GM23338 (cell line): ENCODE measurements around the gene PLAA. TPM values are rescaled to one million over a fixed set of nuclear protein-coding genes. Genes with fewer than 3 reads are reported as not detected.

Experiments used
- ATAC-seq: fragments of 200-7000 bp; cut with Tn5 transposase; 3 replicates; pipeline ENCODE4 v1.9.1; 2020
- DNase-seq: peaks from one replicate; pipeline ENCODE4 v3.0.0-alpha.2; 2015; ENCODE audit warnings: low spot score
- H2AFZ ChIP-seq: fragments of 200-600 bp; sonication (generic); 2 replicates; pipeline ENCODE4 v1.8.0; 2016; ENCODE audit warnings: antibody characterized with exemption, mild to moderate bottlenecking, moderate library complexity
- H3F3A ChIP-seq: fragments of 200-600 bp; sonication (generic); replicated peaks from 2 replicates; pipeline ENCODE4 v1.8.0; 2017; ENCODE audit warnings: antibody characterized with exemption, mixed run types, low read depth
- H3K27ac ChIP-seq: fragments of 200-600 bp; sonication (generic); 2 replicates; pipeline ENCODE4 v1.6.1; 2016; ENCODE audit warnings: low read depth
- H3K27me3 ChIP-seq: fragments of 200-600 bp; sonication (generic); 2 replicates; pipeline ENCODE4 v1.8.0; 2016; ENCODE audit warnings: mild to moderate bottlenecking, mixed run types, moderate library complexity; ENCODE audit not compliant: insufficient read depth
- H3K36me3 ChIP-seq: fragments of 200-600 bp; sonication (generic); 2 replicates; pipeline ENCODE4 v1.8.0; 2016; ENCODE audit warnings: mild to moderate bottlenecking; ENCODE audit not compliant: insufficient read depth
- H3K4me1 ChIP-seq: fragments of 200-600 bp; sonication (generic); 2 replicates; pipeline ENCODE4 v1.8.0; 2016; ENCODE audit warnings: mild to moderate bottlenecking, moderate library complexity; ENCODE audit not compliant: insufficient read depth
- H3K4me2 ChIP-seq: fragments of 200-600 bp; sonication (generic); 2 replicates; pipeline ENCODE4 v1.7.1; 2017; ENCODE audit warnings: mixed run types
- H3K4me3 ChIP-seq: fragments of 200-600 bp; sonication (generic); 2 replicates; pipeline ENCODE4 v1.6.1; 2016; ENCODE audit warnings: mixed run types
- H3K79me2 ChIP-seq: fragments of 200-600 bp; sonication (generic); replicated peaks from 2 replicates; pipeline ENCODE4 v1.8.0; 2017; ENCODE audit warnings: mild to moderate bottlenecking; ENCODE audit not compliant: insufficient read depth
- H3K9me2 ChIP-seq: fragments of 200-600 bp; sonication (generic); 2 replicates; pipeline ENCODE4 v1.8.0; 2017; ENCODE audit not compliant: insufficient read depth
- H4K20me1 ChIP-seq: fragments of 200-600 bp; sonication (generic); replicated peaks from 2 replicates; pipeline ENCODE4 v1.8.0; 2017; ENCODE audit warnings: mild to moderate bottlenecking; ENCODE audit not compliant: insufficient read depth
- H3K27ac Mint-ChIP-seq: 2 replicates; pipeline ENCODE4 v1.8.0; 2020; ENCODE audit warnings: inconsistent platforms, mild to moderate bottlenecking, moderate library complexity, mixed read lengths
- H3K27me3 Mint-ChIP-seq: 3 replicates; pipeline ENCODE4 v1.8.0; 2022; ENCODE audit warnings: low read depth, mild to moderate bottlenecking, moderate library complexity, mixed read lengths, inconsistent platforms; ENCODE audit not compliant: insufficient read depth, poor library complexity
- H3K36me3 Mint-ChIP-seq: 3 replicates; pipeline ENCODE4 v1.8.0; 2021; ENCODE audit warnings: low read depth, mild to moderate bottlenecking, inconsistent platforms, moderate library complexity, mixed read lengths
- H3K4me1 Mint-ChIP-seq: 3 replicates; pipeline ENCODE4 v1.8.0; 2020; ENCODE audit warnings: mild to moderate bottlenecking, inconsistent platforms, mixed read lengths
- H3K4me3 Mint-ChIP-seq: 3 replicates; pipeline ENCODE4 v1.8.0; 2021; ENCODE audit warnings: moderate library complexity, mild to moderate bottlenecking, inconsistent platforms, mixed read lengths
- H3K9me3 Mint-ChIP-seq: 3 replicates; pipeline ENCODE4 v1.8.0; 2020; ENCODE audit warnings: moderate library complexity, mild to moderate bottlenecking, inconsistent platforms, mixed read lengths
- CREB1 ChIP-seq: fragments of 250-450 bp; sonication (Bioruptor Pico); IDR thresholded peaks from 2 replicates; pipeline ENCODE4 v1.5.0; 2020; ENCODE audit warnings: low read depth, mild to moderate bottlenecking, moderate library complexity
- CTCF ChIP-seq, 2 experiments: fragments of 200-600 bp in 1 of 2; sonication (generic) in 1 of 2; conservative IDR thresholded peaks; 2 replicates each; pipeline versions ENCODE4 v1.5.1 to v1.6.1; 2016 to 2017; ENCODE audit warnings: antibody characterized with exemption in 2 of 2, low read depth in 2 of 2, mild to moderate bottlenecking in 2 of 2, moderate library complexity in 1 of 2
- EZH2phosphoT487 ChIP-seq: fragments of 200-600 bp; sonication (generic); IDR thresholded peaks from one replicate; pipeline ENCODE4 v1.8.1; 2018; ENCODE audit warnings: antibody characterized with exemption; ENCODE audit not compliant: unreplicated experiment
- NANOG ChIP-seq: IDR thresholded peaks from 2 replicates; pipeline ENCODE4 v1.6.1; 2016; ENCODE audit warnings: antibody characterized with exemption, borderline replicate concordance
- POLR2AphosphoS5 ChIP-seq: IDR thresholded peaks from 2 replicates; pipeline ENCODE4 v1.6.1; 2016; ENCODE audit warnings: antibody characterized with exemption, low read depth
- ZNF331 ChIP-seq: fragments of 250-450 bp; sonication (Bioruptor Pico); IDR thresholded peaks from 2 replicates; pipeline ENCODE4 v1.5.0; 2020; ENCODE audit warnings: low read depth, mild to moderate bottlenecking, moderate library complexity
- polyA plus RNA-seq: library from polyadenylated mRNA; unstranded; fragments of >200 nt; fragmentation: Nextera tagmentation; extraction: Ambion mirVana; gene quantifications from 2 replicates; pipeline ENCODE4 v1.2.1, GENCODE V29; 2016
- total RNA-seq: library from RNA; depleted of rRNA; stranded (reverse); fragments of >200 nt; shearing (Covaris generic); gene quantifications from 2 replicates; pipeline ENCODE4 v1.2.3, GENCODE V29; 2014
- TF ChIP-seq, protein P1 (sequence below): IDR thresholded peaks from 2 replicates; pipeline ENCODE4 v1.6.1; 2016; ENCODE audit warnings: antibody characterized with exemption

PLAA gene
- total and polyA plus RNA-seq, 2 experiments from 2014 or later, result 24.8 to 72.1 TPM

- Mint-ChIP-seq H3K9me3 (no peaks in the 10 kb centered on the region; the same call in 2 of the 3 replicates), H3K27ac (peak overlapping the region; percentile 99), H3K4me1 (peaks cover 9% of the 10 kb centered on the region), H3K4me3 (peak overlapping the region; percentile 95), H3K36me3 (peaks cover 5% of the 10 kb centered on the region; the same call in 1 of the 3 replicates), H3K27me3 (peaks cover 11% of the 10 kb centered on the region)
- ATAC-seq, result no peak
- no peaks in the 10 kb centered on the region for H3K27me3 ChIP-seq
- no peak for TF ChIP-seq CREB1 (CRISPR knock-in tag)
- peak overlapping the region; percentile 98 for H3K27ac ChIP-seq
- peaks cover 39% of the 10 kb centered on the region for H3K79me2 ChIP-seq
- no peaks in the 10 kb centered on the region; the same call in 1 of the 2 replicates for H3F3A ChIP-seq
- H2AFZ ChIP-seq, result no peak overlapping the region
- H4K20me1 ChIP-seq, result peaks cover 6% of the 10 kb centered on the region; the same call in 1 of the 2 replicates
- H3K4me3 ChIP-seq, result peak overlapping the region; percentile 82
- DNase-seq, result peak; percentile 9
- H3K4me1 ChIP-seq, result peaks cover 5% of the 10 kb centered on the region; the same call in 1 of the 2 replicates
- H3K4me2 ChIP-seq, result peak overlapping the region; percentile 84
- no peaks in the 10 kb centered on the region; the same call in 1 of the 2 replicates for H3K9me2 ChIP-seq
- no peaks in the 10 kb centered on the region for H3K36me3 ChIP-seq
Observed at GRCh38 chr9:26893030-26893676, 53.9 kb downstream of the PLAA start.

- peak within 1 kb of the TSS; percentile 99 for H3K27ac Mint-ChIP-seq
- ATAC-seq (peak; percentile 96), DNase-seq (peak; percentile 98)
- Histone ChIP-seq H3K9me2 (no peaks in the 10 kb centered on the region; the same call in 1 of the 2 replicates), H2AFZ (peak within 1 kb of the TSS; percentile 80; the same call in 1 of the 2 replicates), H3K4me2 (peak within 1 kb of the TSS; percentile 84), H3K4me3 (peak within 1 kb of the TSS; percentile 82), H3K79me2 (peaks cover 46% of the 10 kb centered on the region), H3F3A (no peaks in the 10 kb centered on the region; the same call in 1 of the 2 replicates), H3K27ac (peak within 1 kb of the TSS; percentile 98), H4K20me1 (peaks cover 13% of the 10 kb centered on the region; the same call in 1 of the 2 replicates), H3K27me3 (no peaks in the 10 kb centered on the region), H3K36me3 (no peaks in the 10 kb centered on the region; the same call in 1 of the 2 replicates), H3K4me1 (peaks cover 5% of the 10 kb centered on the region; the same call in 1 of the 2 replicates)
- peaks cover 9% of the 10 kb centered on the region for H3K4me1 Mint-ChIP-seq
- H3K9me3 Mint-ChIP-seq, result no peaks in the 10 kb centered on the region; the same call in 2 of the 3 replicates
- TF ChIP-seq CTCF (conservative IDR thresholded peaks at IDR 0.05; ENCODE audit: low read depth in 2 of 2) (peak; percentile 23 to 52; a peak in 2 of 4 replicates), NANOG (no peak), POLR2AphosphoS5 (peak; percentile 93), EZH2phosphoT487 (no peak), CREB1 (CRISPR knock-in tag) (peak; percentile 97), ZNF331 (CRISPR knock-in tag) (no peak)
- TF ChIP-seq, protein P1, sequence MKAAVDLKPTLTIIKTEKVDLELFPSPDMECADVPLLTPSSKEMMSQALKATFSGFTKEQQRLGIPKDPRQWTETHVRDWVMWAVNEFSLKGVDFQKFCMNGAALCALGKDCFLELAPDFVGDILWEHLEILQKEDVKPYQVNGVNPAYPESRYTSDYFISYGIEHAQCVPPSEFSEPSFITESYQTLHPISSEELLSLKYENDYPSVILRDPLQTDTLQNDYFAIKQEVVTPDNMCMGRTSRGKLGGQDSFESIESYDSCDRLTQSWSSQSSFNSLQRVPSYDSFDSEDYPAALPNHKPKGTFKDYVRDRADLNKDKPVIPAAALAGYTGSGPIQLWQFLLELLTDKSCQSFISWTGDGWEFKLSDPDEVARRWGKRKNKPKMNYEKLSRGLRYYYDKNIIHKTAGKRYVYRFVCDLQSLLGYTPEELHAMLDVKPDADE, result peak; percentile 78
- H3K36me3 Mint-ChIP-seq, result peaks cover 8% of the 10 kb centered on the region; the same call in 2 of the 3 replicates
- peaks cover 11% of the 10 kb centered on the region for H3K27me3 Mint-ChIP-seq
- peak within 1 kb of the TSS; percentile 95 for H3K4me3 Mint-ChIP-seq
Observed at GRCh38 chr9:26892251-26893029, 54.6 kb downstream of the PLAA start, which contains the start of gene CAAP1. Gene CAAP1 (minus strand): TSS chr9:26892802. CDS start chr9:26892715, 87 bp downstream.
